CD4-positive, alpha-beta T cell treated with Interleukin-21 for 1 hour (primary cell): Measurements from ENCODE around the gene SNX19.
"Not testable (repeated sequence)": the region's sequence is repeated elsewhere in the genome, so short reads cannot be mapped to it uniquely, and the experiment has no call there.

Experiments
- DNase-seq: peaks from one replicate; pipeline ENCODE4 v3.0.0-alpha.2; 2020

Gene SNX19, protein sequence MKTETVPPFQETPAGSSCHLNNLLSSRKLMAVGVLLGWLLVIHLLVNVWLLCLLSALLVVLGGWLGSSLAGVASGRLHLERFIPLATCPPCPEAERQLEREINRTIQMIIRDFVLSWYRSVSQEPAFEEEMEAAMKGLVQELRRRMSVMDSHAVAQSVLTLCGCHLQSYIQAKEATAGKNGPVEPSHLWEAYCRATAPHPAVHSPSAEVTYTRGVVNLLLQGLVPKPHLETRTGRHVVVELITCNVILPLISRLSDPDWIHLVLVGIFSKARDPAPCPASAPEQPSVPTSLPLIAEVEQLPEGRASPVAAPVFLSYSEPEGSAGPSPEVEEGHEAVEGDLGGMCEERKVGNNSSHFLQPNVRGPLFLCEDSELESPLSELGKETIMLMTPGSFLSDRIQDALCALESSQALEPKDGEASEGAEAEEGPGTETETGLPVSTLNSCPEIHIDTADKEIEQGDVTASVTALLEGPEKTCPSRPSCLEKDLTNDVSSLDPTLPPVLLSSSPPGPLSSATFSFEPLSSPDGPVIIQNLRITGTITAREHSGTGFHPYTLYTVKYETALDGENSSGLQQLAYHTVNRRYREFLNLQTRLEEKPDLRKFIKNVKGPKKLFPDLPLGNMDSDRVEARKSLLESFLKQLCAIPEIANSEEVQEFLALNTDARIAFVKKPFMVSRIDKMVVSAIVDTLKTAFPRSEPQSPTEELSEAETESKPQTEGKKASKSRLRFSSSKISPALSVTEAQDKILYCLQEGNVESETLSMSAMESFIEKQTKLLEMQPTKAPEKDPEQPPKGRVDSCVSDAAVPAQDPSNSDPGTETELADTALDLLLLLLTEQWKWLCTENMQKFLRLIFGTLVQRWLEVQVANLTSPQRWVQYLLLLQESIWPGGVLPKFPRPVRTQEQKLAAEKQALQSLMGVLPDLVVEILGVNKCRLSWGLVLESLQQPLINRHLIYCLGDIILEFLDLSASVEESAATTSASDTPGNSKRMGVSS

DNA sequence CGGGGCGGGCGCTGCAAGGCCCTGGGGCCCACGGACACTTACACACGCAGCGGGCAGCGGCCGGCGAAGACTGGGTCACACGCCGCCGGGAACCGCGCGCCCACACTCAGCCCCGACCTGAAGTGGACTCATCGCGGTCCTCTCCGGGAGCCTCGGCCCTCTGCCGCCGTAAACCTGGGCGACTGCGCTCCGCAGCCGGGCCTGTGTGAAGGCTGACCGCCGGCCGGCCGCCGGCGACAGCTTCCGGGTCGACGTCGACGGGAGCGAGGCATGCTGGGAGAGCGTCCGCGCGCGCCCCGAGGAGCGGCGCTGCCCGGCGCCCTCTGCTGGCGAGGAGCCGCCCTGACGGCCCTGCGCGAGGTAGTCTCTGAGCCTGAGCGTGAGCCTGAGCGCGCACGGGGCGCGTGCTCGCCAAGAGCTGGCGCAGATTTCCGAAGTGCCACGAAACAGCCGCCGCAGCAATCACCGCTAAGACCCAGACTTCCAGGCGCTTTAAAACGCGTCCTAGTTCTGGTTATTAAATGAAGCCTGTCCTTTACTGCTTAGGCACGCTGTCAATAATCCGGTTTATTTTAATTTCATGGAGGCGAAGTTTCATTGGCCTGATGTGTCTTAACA is at the start of gene SNX19:
TSS of gene SNX19 (minus strand) at position 242 of the 618 bp plus-strand sequence. CDS start 540 bp downstream, outside the sequence.
- DNase-seq, result peak; percentile 93

- no peak for DNase-seq
Observed at GRCh38 chr11:130964058-130964792, 47.9 kb upstream of the SNX19 start.

GRCh38 chr11:130947889-130948288 is 31.6 kb upstream of the SNX19 start:
- no peak for DNase-seq

GRCh38 chr11:130947481-130947880 is 31.2 kb upstream of the SNX19 start:
- DNase-seq, result no peak

- DNase-seq, result no peak
Observed at GRCh38 chr11:130947058-130947457, 30.8 kb upstream of the SNX19 start.

GRCh38 chr11:130945896-130946295 is 29.6 kb upstream of the SNX19 start:
- DNase-seq, result no peak

DNA sequence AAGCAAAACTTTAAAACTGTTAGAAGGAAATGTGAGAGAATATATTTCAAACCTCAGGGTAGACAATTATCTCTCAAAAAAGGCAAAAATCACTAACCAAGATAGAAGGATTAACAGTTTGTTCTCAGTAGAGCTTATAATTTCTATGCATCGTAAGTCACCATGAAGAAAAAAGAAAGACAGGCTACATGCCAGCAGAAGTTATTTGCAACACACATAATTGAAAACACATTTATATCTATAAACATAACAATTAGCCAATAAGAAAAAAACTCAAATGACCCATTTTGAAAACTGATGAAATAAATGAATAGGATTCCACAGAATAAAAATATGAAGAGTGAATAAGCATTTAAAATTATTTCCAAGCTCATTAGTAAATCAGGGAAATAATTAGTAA is 24.4 kb upstream of the SNX19 start:
- no peak for DNase-seq

- DNase-seq, result no peak
Observed at GRCh38 chr11:130937051-130937450, 20.8 kb upstream of the SNX19 start.

- no peak for DNase-seq
Observed at GRCh38 chr11:130932086-130932712, 15.9 kb upstream of the SNX19 start.

DNA sequence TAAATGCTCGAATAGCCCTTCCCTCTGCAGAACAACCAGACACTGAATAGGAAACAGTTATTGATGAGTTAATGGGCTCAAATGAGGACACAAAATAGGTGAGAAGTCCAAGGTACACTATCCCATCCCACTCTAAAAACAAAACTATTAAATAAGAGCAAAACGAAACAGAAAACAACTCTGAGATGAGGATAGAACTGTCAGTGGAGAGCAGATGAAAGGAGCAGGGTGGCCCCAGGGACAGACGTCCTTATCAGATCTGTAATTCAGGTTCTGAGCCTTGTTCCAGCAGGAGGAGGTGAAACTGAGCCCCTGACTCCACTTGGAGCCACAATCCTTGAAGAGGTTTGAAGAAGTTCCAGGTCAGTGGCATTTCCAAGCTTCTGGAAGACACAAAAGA is 8.5 kb upstream of the SNX19 start:
- no peak for DNase-seq

- not testable (repeated sequence) for DNase-seq
Observed at GRCh38 chr11:130920612-130921011, 4.3 kb upstream of the SNX19 start.

DNA sequence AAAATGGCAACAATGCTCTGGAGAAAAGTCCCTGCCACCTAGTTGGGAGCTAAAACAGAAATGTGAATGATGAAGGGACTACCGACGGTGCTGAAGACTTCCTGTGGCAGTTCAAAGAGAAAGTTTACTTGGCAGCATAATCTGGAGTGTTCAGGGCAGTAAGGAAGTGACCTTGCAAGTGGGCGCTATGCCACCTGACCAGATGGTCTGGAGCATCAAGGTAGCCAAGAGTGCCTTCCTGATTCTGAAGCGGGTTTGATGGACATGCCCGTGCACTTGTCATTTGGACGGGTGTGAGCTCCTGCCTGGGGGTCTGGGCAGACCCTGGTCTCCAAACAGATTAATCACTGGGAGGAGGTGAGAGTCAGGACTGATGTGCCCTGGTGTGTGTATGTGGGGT is 1.8 kb upstream of the SNX19 start:
- no peak for DNase-seq

DNA sequence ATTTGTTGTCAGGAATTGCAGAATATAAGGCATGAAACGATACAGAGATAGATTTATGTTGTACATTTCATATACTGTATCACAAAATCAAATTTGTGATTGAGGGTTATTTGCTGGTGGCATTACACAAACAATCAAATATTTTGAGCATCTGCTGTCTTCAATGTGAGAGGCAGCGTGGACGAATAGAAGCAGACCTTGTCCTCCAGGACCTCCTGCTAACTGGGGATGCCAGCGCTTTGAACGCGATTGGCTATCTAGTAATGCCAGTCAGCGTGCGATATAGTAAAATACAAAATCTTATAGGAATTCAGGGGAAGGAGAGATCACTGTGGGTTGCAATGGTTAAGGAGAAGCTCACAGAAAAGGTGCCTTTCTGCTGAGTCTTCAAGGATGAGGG is 631 bp upstream of the SNX19 start:
- no peak for DNase-seq

GRCh38 chr11:130915603-130916237 is 559 bp downstream of the SNX19 start:
- DNase-seq, result no peak

DNA sequence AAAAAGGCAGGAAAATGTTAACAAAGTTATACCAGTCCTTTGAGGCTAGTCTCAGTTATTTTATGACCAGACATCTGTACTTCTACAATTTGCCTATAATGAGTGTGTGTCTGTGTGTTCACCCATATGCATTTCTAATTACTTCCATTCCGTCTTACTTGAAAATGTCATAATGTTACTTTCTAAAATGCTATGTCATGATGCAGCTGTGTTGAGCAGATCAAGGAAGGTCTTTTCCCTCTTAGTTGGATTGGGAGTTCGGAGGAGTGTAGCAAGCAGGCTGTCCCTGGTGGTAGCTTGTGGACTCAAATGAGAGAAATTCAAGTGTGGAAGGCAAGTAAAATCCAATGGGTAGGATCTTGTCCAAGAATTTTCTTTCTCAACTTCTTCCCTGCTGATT is 3.0 kb downstream of the SNX19 start:
- DNase-seq, result no peak

GRCh38 chr11:130912552-130912951 is 3.7 kb downstream of the SNX19 start:
- DNase-seq, result no peak

GRCh38 chr11:130911306-130911705 is 5.0 kb downstream of the SNX19 start:
- DNase-seq, result no peak

DNA sequence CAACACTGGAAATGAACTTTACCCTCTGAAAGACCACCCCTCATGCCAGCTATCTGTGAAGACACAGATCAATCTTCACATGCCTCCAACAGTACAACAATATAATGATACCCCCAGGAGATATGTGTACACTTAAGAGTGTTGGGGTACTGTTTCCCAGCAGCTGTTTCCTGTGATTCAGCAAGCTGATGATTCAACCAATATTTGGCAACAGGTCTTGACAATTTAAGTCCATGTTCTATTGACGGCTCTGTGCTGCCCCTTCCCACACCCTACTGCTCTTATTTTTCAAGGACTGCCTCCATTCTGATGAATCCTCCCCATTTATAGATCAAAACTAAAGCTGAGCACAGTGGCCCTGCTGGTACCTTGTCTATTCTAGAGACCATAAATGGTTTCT is 6.6 kb downstream of the SNX19 start:
- DNase-seq, result no peak

DNA sequence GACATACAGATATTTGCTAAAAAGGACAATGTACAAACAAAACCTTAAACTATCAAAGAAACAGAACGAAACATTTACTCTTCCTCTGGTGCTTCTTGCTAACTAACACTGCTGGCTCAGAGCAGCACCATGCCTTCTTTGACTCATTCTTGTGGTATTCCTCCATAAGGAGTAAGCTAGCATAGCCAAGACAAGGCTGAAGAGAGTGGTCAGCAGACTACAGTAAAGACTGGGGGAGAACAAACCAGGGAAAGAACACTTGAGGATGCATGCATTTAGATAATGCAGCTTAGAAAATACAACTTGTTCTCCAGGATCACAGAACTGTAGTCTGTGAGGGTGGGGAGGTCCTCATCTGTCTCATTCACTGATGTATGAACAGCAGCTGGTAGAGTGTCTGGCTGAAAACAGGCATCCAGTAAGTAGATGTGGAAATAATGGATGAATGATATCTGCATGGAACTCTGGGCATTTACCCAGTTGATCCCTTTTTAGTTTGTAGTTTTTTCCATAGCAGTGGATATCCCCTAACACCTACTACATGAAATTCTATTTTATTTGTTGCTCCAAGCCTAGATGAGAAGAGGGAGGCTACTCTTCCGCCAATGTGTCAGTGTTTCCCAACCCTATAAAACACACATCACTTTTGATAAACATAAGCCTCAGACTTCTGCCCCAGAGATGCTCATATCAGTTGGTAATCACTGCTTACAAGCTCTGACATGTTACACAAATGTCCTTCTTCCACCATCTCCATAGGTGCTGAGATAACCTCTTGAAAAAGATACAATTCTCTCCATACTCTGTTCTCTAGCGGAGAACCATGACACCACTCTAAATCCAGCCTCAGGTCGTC is 7.3 kb downstream of the SNX19 start:
- DNase-seq, result no peak

GRCh38 chr11:130908061-130908460 is 8.2 kb downstream of the SNX19 start:
- no peak for DNase-seq

DNA sequence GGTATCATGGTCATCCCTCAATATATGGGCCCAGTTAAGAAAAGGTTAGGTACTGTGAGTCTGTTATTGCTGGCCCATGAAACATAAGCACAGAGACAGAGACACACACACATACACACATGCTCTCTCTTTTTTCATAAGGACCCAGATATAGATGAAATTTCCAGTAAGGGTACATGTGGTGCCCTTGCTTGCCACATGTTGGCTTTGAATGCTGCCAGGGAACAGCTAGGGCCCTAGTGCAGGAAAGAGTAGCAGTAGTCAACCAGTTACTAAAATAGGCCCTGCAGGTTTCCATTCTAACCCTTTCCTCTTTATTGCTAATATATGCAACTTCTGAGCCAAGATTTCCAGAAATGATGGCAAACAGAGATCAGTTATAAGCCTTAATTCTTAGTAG is 9.1 kb downstream of the SNX19 start:
- DNase-seq, result no peak
